Measurements from ENCODE around the gene NGRN.
"Not testable (repeated sequence)": the region's sequence is repeated elsewhere in the genome, so short reads cannot be mapped to it uniquely, and the experiment has no call there.

The NGRN gene

DNA sequence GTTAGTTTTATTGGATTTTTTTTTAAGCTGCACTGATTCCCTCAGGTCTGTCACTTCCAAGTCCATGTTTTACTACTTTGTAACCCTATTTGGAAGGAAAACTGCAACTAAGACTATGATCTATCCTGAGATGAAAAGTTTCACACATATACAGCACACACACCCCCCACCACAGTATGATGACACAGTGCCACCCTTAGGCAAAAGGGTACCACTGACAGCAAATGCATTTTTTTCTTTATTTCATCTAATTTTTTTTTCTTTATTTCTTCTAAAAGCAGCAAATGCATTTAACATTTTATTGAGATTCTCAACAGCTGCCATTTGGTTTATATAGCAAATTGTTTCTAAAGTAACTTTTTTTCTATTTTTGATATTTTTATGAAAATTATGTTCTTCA is 21.2 kb downstream of the NGRN start:
- DNase-seq = peak; percentile 25

DNA sequence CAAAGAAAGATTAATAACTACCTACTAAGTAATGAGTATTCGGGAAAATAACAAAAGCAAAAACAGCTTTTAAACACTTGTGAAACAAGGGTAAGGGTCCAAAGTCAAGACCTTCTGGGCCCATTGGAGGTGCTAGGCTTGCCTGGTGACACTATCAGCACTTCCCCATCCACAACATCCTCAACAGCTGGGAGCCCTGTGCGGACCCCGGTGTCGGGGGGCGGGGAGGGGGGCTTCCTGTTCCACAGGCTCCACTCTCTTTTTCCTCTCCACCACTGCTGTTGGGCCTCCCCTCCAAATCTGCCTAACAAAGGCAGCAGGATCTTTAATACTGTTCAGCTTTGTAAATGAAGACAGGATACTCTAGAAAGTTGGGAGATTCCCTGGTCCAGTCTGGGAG is 21.6 kb downstream of the NGRN start:
- no peak for DNase-seq

DNA sequence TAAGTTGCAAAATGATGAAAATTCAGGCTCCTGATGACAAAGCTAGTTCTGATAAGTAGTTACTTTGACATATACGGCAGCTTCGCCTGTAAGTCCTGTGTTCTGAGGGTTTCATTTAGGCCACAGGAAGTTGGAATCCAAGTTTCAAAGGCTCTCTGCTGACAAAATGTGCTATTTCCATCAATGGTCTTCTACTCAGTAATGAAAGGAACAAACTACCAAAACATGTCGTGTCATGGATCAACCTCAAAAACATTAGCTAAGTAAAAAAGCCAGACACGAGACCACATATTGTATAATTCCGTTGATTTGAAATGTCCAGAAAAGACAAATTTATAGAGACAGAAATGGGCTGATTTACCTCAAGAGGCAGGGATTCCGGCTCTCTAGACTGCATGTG is 22.5 kb downstream of the NGRN start:
- no peak for DNase-seq

DNA sequence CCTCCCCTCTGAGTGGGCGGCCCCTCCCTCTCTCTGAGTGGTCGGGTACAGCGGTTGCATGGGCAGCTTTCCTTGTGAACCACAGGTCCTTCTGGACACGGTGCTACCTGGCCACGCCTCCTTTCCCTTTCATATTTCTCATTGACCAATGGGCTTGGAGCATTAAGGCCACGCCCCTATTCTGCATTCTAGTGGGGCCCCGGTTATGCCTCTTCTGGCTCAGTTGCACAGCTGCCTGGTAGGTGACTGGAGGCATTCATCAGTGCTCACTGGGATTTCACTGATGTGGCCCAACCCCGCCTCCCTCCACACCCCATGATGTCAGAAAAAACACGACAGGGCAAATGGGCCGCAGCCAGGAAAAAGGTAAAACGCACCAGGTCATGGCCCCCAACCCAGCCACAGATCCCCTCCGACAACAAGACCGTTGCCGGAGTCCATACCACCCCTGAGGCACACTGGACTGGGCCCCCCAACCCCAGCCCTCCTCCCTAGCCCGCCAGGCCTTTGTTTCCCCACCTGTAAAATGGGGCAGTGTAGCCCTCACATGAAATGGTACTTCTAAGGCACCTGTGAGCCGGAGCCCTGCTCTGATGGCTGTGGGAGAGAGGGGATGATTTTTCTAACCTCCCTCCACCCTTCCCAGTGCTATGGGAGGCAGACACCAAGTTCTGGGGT is 26.3 kb downstream of the NGRN start:
- peak; percentile 4 for DNase-seq

DNA sequence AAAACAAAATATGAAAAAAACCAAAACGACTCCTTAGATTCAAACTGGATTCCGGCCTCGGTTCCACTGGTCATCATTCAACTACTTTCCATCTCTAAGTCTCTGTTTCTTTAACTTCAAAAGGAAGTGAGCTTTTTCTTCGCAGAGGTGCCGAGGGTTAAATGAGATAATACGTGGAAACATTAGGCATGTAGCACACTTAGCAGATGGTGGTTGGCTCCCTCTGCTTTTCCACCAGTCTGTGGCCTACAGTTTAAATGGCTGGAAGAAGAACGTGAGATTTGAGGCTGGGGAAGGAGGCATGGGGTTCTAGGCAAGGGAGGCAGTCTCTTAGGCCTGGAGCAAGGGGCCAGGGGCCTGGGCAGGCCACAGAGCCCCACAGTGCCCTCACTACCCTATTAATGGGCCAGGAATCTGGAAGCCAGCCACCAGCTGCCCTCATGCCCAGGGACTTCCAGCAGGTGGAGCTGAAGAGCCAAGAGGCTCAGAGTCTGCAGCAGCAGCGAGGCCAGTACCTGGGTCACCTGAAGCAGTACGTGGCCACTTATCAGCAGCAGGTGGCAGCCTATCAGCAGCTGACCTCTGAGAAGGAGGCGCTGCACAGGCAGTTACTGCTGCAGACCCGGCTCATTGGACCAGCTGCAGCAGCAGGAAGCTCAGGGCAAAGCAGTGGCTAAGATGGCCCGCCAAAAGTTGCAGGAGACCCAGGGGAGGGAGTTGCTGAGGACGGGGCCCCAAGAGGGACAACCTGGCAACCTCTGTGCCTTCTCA is 27.8 kb downstream of the NGRN start:
- peak; percentile 23 for DNase-seq

DNA sequence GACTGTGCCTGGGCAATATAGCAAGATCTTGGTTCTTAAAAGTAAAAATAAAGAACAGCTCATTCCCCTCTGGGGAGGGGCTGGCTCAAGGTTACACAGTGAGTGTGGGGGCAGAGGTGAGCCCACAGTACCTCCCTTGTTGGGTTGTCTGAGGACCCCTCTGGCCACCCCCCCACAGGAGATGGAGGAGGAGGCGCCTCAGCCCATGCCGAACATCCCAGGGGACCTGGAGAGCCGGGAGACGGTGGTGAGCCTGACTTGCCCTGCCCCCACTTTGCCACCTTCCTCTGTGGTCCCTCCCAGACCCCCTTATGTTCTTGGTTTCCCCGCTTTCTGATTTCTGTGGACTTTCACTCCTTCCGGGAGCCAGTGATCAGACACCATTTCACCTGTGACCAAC is 28.7 kb downstream of the NGRN start:
- no peak for DNase-seq

DNA sequence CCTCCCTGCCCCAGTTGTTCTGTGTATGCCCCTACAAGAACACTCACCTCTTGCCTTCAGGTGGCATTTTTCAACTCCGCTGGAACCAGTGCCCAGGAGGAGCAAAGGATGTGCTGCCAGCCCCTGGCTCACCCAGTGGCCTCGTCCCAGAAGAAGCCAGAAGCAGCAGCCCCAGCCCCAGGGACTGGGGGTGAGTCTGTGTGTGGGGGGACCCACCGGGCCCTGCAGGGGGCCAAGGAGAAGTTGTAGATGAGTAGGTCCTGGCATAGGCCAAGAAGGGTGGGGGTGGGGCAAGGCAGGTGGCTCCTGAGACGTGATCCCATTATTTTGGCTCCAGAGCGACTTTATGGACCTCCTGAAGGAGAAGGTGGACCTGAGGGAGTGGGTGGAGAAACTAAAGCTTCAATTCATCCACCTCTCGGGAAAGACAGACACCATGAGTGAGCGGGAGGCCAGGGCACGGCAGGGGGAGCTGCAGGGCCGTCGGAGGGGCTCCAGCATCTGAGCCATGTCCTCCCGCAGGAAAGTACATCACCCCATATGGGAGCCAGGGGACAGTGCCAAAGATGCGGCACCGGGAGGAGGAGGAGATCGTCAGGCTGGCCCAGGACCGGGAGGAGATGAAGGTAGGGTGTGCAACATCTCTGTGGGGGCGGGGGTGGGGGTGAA is 29.3 kb downstream of the NGRN start:
- no peak for DNase-seq

DNA sequence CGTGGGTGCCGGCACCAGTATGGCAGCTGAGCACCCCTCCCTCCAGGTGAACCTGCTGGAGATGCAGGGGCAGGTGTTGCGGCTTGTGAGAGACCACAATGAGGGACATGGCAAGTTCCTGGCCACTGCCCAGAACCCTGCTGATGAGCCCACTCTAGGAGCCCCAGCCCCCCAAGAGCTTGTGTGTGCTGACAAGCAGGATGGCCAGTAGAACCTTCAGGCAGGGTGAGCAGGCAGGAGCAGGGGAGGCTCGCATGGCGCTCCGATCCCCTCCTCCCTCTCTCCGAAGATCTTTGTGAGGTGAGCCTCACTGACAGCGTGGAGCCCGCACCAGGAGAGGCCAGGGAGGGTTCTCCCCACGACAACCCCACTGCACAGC is 29.8 kb downstream of the NGRN start:
- DNase-seq = no peak

DNA sequence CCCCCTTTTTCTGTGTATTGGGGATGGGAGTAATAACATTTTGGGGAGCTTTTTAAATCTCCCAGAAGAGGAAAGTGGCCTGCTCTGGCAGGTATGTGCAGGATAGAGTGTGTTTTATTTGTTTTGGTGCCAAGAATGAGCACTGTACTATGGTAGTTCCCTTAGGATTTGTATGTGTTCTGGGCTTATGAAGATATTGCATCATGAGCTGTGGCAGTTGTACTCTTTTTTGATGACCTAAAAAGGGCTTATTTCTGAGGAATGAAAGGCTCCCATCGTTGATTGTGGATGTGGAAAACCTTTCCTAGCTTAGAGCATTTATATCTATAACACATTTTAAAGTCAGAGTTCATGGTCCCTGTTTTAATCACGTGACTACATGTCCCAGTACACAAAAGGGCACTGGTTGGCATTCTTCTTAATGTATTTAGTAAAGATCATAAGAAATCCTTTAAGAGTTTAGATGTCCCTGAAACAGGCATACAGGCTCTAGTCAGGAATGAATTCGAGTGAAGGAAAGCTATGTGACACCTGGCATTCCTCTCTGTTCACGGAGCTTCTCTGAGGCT is 30.9 kb downstream of the NGRN start:
- DNase-seq = not testable (repeated sequence)

DNA sequence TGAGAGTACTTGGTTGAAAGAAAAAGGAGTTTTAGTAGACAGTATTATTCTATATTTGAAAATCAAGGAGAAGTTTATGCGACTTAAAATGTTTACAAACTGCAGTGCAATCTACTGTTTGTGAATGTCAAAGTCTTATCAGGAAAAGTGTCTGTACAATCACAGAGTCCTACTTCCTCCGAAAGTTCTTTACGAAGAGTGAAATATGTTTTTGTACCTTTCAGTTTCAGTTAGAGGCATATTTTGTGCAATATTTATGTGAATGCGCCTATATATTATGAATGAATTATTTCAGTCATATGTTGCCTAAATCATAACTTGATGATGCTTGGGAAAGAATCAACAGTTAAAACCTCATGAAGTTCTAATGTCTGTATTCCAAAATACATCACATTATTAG is 31.5 kb downstream of the NGRN start:
- DNase-seq = peak; percentile 13

DNA sequence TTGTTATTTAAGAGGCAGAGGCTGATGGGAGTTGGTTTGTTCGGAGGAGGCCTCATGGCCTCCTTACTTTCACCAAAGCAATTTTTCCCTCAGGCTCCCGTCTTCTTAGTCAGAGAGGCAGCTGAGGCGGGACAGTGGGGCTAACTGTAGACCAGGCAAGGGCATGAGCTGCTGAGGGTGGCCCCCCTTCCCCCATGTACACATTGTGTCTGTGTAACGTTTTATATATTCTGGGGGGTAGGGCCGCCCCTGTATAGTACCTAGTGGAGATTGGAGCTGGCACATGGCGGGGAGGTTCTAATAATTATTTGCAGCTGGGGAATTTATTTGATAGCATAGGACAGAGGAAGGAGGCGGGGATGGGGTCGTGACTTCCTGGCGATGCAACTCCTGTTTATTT is 35.1 kb downstream of the NGRN start:
- no peak for DNase-seq

DNA sequence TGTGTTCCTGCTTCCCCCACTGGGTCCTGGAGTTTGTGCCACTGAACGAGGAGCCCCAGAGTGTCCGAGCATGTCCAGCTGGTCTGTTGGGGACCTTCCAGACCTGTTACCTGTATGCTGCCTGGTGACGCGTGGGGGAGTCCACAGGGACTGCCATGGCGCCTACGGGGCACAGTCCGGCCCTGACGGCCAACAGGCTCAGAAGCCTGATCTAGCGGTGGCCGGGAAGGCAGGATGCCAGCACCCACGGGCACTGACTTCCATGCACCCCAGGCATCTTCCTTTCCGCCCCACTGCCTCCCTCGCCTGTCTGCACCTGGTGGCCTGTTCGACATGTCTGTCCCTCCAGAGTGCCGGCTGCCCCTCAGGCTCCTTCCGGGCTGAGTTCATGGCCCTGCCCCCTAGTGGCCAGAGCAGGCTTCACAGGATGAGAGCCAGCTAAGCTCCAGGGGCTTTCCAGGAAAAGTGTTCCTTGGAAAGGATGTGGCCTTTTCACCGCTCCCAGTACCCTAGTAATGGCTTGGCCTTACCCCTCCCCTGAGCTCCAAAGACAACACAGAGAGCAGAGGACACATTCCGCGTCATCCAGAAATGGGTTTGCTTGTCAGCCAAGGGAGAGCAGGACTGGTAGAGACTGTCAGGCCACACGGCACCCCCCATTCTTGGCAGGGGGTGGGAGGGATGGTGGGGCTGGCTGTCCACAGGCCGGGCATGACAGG is 35.7 kb downstream of the NGRN start:
- DNase-seq = no peak

DNA sequence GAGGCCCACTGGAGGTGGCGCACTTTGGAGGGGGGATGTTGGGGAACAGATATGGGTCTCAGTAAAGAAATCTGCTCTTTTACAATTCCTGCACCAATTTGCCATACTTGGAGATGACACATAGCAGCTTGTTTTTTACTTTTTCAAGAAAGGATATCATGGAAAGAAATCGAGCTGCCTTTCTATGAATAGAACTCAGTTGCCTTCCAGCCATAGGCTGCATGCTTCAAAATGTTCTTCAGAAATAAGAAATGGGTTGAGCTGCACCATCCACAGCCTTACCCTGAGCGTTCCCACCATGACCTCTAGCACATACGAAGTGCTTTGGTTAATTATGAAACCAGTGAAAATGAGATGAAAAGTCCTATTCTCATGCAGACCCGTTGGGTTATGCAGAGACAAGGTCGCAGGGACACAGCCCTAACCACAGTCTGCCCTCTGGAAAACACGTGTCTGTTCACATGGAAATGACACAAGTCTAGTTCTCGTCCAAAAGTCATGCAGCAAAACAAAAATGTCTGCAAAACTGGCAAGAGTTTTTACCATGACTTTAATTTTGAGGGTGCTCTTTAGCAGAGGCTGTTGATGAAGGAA is 36.3 kb downstream of the NGRN start:
- DNase-seq = no peak

DNA sequence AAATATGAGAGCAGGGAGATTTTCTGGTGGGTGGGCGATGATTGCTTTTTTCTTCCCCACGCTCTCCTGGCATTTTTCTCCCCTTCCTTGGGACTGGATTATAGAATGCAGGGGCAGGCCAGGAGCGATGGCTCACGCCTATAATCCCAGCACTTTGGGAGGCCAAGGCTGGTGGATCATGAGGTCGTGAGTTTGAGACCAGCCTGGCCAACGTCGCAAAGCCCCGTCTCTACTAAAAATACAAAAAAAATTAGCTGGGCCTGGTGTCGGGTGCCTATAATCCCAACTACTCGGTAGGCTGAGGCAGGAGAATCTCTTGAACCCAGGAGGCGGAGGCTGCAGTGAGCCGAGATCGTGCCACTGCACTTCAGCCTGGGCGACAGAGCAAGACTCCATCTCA is 39.9 kb downstream of the NGRN start:
- DNase-seq = not testable (repeated sequence)

DNA sequence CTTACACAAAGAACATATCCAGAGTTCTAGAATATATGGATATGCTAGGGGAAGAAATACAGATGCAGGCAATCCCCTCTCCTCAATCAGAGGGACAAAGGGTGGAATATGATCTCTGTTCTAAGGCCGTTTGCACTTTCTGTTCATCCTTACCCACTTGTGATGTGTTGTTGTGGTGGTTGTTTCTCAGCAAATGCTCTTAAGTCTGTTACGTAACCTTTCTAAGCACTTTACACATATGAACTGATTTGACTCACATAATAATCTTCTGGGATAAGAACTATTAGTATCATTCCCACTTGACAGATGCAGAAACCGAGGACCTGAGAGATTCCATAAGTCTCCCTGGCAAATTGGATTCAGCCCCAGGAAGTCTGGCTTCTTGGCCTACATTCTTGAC is 40.5 kb downstream of the NGRN start:
- peak; percentile 66 for DNase-seq

DNA sequence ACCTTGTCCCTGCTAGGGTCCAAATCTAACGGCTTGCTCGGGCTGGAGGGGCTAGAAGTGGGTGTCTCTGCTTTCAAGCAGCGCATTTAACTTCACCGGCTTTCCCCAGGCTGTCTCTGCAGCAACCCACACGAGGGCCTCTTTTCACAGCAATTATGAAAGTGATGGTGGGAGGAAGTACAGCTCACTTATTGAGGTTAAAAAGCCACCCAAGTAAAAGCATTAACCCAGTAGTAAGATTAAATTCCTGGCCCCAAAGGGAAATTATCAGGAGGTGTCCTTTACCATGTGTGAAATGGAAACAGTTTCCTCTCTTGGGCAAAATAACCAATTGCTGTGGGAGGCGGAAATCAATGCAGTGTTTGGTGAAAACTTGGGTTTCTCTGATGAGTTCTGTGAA is 41.1 kb downstream of the NGRN start:
- DNase-seq = peak; percentile 72

DNA sequence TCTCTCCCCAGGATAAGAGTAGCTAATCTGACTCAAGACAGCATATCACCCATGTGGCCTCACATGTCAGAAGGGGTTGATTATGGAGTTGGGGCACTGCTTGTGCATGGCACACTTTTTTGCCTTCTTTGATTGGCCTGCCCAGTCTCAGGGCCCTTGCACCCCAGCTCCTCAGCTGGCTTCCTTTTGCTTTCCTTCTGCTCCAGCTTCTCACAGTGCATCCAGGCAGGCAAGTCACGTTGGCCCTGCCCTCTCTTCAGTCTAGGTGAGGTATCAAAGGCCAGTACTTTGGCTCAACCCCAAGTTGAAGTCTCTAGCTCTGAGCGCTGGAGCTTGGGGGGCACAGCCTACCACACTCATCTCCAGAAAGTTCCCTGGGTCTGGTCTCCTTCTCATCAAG is 42.2 kb downstream of the NGRN start:
- no peak for DNase-seq

DNA sequence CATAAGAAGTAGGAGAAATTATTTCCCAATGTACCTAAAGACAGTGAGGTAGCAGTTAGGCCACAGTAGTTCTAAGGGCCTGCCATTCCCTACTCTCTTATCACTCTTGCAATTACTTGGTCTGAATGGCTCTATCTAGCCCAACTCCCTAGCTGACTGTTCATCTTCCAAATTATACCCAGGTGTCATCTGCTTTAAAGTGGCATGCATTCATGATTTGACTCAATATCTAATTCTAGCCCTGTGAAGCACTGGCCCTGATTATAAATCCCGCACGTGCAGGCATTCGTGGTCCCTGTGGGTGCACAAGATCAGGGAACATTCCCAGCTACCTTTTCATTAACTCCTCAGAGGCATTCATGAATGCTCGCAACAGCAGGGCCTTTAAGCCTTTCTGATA is 43.5 kb downstream of the NGRN start:
- no peak for DNase-seq

DNA sequence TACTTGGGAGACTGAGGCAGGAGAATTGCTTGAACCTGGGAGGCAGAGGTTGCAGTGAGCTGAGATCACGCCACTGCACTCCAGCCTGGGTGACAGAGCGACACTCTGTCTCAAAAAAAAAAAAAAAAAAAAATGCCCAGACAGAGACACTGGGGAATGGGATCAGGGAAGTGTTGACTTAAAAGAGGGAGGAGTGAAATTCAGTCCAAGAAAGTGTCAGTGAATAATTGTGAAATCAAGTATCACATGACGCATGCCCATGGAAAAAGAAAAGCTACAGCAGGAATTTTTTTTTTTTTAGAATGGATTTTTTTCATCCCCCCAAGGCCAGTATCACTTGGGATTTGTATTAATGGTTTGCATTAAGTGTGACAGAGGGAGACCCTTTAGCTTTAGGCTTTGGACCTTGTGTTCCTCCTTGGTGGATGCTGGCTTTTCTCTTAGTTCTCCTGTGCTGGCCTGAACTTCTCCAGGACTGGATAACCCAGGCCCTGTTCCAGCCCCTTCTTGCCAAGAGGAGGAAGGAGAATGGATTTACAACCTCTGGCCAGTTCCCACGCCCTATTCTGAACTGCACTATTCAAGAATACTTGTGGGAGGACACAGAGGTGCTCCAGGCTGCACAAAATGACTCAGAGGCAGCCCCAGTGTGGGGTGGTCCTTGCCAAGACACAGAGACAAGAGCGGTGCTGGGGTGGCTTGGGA is 50.0 kb downstream of the NGRN start:
- no peak for DNase-seq

DNA sequence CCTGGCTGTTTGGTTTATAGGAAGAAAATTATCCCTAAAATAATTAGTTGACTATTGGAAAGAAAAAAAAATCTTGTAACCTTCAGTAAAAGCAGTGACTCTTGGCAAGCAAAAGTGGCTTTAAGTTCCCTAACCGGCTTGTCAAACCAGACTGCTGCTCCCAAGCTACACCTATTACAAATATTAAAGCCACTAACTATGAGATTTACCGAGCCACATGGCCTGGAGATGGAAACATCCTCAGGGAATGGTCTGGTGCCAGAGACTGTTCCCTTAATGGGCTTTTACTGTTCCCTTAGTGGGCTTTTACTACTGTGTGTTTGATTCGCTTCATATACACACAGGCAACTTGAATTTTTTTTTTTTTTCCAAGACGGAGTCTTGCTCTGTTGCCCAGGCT is 50.7 kb downstream of the NGRN start:
- no peak for DNase-seq

DNA sequence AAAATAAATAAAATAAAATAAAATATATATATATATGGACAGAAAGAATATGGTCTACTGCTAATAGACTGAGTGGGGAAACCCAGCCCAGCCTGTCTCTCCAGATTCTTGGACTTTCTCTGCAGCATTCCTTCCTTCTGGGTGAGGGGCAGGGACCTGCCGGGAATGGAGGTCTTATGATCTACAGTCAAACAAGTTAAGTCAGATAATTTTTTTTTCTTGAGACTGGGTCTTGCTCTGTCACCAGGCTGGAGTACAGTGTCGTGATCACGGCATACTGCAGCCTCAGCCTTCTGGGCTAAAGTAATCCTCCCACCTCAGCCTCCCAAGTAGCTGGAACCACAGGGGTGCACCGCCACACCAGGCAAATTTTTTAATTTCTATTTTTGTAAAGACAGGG is 53.1 kb downstream of the NGRN start:
- no peak for DNase-seq

All from MV-4-11 (cell line).